Activated CD8-positive, alpha-beta T cell treated with anti-CD3 and anti-CD28 coated beads for 36 hours (primary cell): ENCODE measurements around the gene PRAMEF13. TPM values are rescaled to one million over a fixed set of nuclear protein-coding genes. Genes with fewer than 3 reads are reported as not detected.
"Not testable (repeated sequence)": the region's sequence is repeated elsewhere in the genome, so short reads cannot be mapped to it uniquely, and the experiment has no call there.

Experiments used
- ATAC-seq: fragments of 200-7000 bp; cut with Tn5 transposase; one replicate; pipeline ENCODE4 v1.10.0; 2021; ENCODE audit warnings: mild to moderate bottlenecking, moderate library complexity
- CTCF ChIA-PET: fragments of 350-600 bp; sonication (Branson Sonifier 250); formaldehyde crosslinking; loops from one replicate; lab custom pipeline; 2021; ENCODE audit warnings: antibody characterized with exemption; lab: Charles Lee
- POLR2A ChIA-PET: fragments of 350-600 bp; sonication (Branson Sonifier 250); formaldehyde crosslinking; loops from one replicate; lab custom pipeline; 2021; ENCODE audit warnings: antibody characterized with exemption; lab: Charles Lee
- DNase-seq: peaks from one replicate; pipeline ENCODE4 v3.0.0-alpha.2; 2020
- H3K27ac Mint-ChIP-seq: one replicate; pipeline ENCODE4 v1.8.0; 2021; ENCODE audit warnings: mild to moderate bottlenecking, mixed read lengths
- H3K27me3 Mint-ChIP-seq: one replicate; pipeline ENCODE4 v1.8.0; 2021; ENCODE audit warnings: mixed read lengths
- H3K36me3 Mint-ChIP-seq: one replicate; pipeline ENCODE4 v1.8.0; 2021; ENCODE audit warnings: low read depth, mixed read lengths
- H3K4me1 Mint-ChIP-seq: one replicate; pipeline ENCODE4 v1.8.0; 2021; ENCODE audit warnings: low read depth, mixed read lengths
- H3K4me3 Mint-ChIP-seq: one replicate; pipeline ENCODE4 v1.8.0; 2021; ENCODE audit warnings: mild to moderate bottlenecking, moderate library complexity, mixed read lengths
- H3K9me3 Mint-ChIP-seq: one replicate; pipeline ENCODE4 v1.8.0; 2021; ENCODE audit warnings: mixed read lengths
- intact Hi-C: fragments of 100-400 bp; cut with micrococcal nuclease; formaldehyde crosslinking; loops from one replicate; pipeline ENCODE4 v1.10.0; 2022
- total RNA-seq, 2 experiments: library from RNA; stranded (reverse); gene quantifications; one replicate each; pipeline ENCODE4 v1.2.3, GENCODE V29; 2021

The PRAMEF13 gene
- total RNA-seq, 2 experiments from 2014 or later: not detected

DNA sequence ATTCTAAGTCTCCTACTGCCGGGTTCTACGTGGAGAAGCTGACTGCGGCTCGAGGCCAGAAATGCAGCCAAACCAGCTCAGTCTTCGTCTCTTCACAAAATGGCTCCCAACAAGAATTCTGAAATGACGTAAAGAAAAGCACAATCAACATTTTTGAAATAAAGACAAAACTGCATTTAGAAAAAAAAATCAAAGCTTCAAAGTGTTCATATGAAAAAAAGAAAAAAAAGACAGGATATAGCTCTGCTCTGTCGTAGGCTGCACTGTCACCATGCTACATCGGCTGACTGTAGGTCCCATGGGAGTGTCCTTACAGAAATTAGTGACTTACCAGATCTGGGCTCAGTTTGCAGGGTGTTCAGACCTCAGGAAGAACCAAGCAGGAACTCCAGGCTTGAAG, 35.7 kb downstream of the PRAMEF13 start, which contains the start of gene HNRNPCL4:
Gene HNRNPCL4, minus strand, starts transcription at position 101 of the 400 bp plus-strand sequence. CDS start 164 bp downstream, outside the sequence.
- intact Hi-C loops, ATAC-seq: not testable (repeated sequence)

DNA sequence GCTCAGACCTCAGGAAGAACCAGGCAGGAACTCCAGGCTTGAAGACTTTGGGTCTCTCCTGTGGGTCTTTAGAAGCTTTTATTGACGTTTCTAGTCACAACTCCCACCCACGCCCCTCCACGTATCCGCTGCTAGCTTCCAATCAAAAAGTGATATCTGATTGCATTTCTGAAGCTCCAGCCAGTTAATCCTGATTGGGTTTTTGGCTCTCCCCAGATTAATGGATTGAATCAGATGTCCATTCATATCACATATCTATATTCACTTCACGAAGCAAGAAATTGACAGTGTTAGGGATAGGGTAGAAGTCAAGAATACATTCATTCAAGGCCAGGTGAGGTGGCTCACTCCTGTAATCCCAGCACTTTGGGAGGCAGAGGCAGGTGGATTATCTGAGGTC, 45.3 kb downstream of the PRAMEF13 start, which contains the start of gene PRAMEF26:
Gene PRAMEF26, minus strand, starts transcription at position 101 of the 400 bp plus-strand sequence. CDS start 2,914 bp downstream, outside the sequence.
- intact Hi-C loops, H3K27me3 Mint-ChIP-seq, H3K4me1 Mint-ChIP-seq, H3K36me3 Mint-ChIP-seq, H3K27ac Mint-ChIP-seq, H3K9me3 Mint-ChIP-seq, CTCF ChIA-PET, DNase-seq, H3K4me3 Mint-ChIP-seq, ATAC-seq, POLR2A ChIA-PET: not testable (repeated sequence)

More for the DNA sequence above, 35.7 kb downstream of the PRAMEF13 start, which contains the start of gene HNRNPCL4:
- H3K4me1 Mint-ChIP-seq, H3K27ac Mint-ChIP-seq, CTCF ChIA-PET, H3K27me3 Mint-ChIP-seq, DNase-seq, POLR2A ChIA-PET, H3K4me3 Mint-ChIP-seq, H3K9me3 Mint-ChIP-seq, H3K36me3 Mint-ChIP-seq: not testable (repeated sequence)

Other genes with a start within 250 kb of the PRAMEF13 start
- not detected for gene PRAMEF27, start 144.8 kb downstream of the PRAMEF13 start, total RNA-seq
- not detected for gene HNRNPCL3, start 140.6 kb downstream of the PRAMEF13 start, total RNA-seq
- gene PRAMEF25, start 130.6 kb downstream of the PRAMEF13 start, total RNA-seq: not detected
- gene HNRNPCL2, start 84.6 kb downstream of the PRAMEF13 start, total RNA-seq: not detected
- not detected for gene PRAMEF26, start 45.4 kb downstream of the PRAMEF13 start, total RNA-seq
- gene HNRNPCL4, start 35.8 kb downstream of the PRAMEF13 start, total RNA-seq: not detected
- gene PRAMEF9, start 29.6 kb downstream of the PRAMEF13 start, total RNA-seq: not detected
- gene PRAMEF18, start 24.7 kb upstream of the PRAMEF13 start, total RNA-seq: not detected
- not detected for gene PRAMEF5, start 52.8 kb upstream of the PRAMEF13 start, total RNA-seq
- gene PRAMEF8, start 83.7 kb upstream of the PRAMEF13 start, total RNA-seq: not detected
- gene PRAMEF33, start 102.1 kb upstream of the PRAMEF13 start, total RNA-seq: not detected
- not detected for gene PRAMEF15, start 114.2 kb upstream of the PRAMEF13 start, total RNA-seq
- gene PRAMEF14, start 145.7 kb upstream of the PRAMEF13 start, total RNA-seq: not detected
- gene PRAMEF19, start 170.5 kb upstream of the PRAMEF13 start, total RNA-seq: not detected
- not detected for gene PRAMEF17, start 188.2 kb upstream of the PRAMEF13 start, total RNA-seq
- not detected for gene PRAMEF20, start 209.0 kb upstream of the PRAMEF13 start, total RNA-seq